ENCODE data around the gene EWSR1.

GRCh38 chr22:29265929-29266328, 2.1 kb upstream of the EWSR1 start:
- TF ChIP-seq, protein P1, sequence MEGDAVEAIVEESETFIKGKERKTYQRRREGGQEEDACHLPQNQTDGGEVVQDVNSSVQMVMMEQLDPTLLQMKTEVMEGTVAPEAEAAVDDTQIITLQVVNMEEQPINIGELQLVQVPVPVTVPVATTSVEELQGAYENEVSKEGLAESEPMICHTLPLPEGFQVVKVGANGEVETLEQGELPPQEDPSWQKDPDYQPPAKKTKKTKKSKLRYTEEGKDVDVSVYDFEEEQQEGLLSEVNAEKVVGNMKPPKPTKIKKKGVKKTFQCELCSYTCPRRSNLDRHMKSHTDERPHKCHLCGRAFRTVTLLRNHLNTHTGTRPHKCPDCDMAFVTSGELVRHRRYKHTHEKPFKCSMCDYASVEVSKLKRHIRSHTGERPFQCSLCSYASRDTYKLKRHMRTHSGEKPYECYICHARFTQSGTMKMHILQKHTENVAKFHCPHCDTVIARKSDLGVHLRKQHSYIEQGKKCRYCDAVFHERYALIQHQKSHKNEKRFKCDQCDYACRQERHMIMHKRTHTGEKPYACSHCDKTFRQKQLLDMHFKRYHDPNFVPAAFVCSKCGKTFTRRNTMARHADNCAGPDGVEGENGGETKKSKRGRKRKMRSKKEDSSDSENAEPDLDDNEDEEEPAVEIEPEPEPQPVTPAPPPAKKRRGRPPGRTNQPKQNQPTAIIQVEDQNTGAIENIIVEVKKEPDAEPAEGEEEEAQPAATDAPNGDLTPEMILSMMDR (conservative IDR thresholded peaks at IDR 0.05; ENCODE audit: low read depth, low read length) = no peak
- TF ChIP-seq, protein P2, sequence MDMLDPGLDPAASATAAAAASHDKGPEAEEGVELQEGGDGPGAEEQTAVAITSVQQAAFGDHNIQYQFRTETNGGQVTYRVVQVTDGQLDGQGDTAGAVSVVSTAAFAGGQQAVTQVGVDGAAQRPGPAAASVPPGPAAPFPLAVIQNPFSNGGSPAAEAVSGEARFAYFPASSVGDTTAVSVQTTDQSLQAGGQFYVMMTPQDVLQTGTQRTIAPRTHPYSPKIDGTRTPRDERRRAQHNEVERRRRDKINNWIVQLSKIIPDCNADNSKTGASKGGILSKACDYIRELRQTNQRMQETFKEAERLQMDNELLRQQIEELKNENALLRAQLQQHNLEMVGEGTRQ (IDR thresholded peaks at IDR 0.05; ENCODE audit: low read depth, low read length) = no peak
- TF ChIP-seq RFX5 (IDR thresholded peaks at IDR 0.05; ENCODE audit: low read depth, low read length) = no peak
- no peak for TF ChIP-seq MXI1 (IDR thresholded peaks at IDR 0.05; ENCODE audit: borderline replicate concordance, low read depth, low read length)
- TF ChIP-seq MAZ (IDR thresholded peaks at IDR 0.05; ENCODE audit: borderline replicate concordance, low read depth, low read length) = no peak
- TF ChIP-seq POLR2A (IDR thresholded peaks at IDR 0.05; ENCODE audit: low read depth, low read length) = no peak
- no peak for TF ChIP-seq RAD21 (IDR thresholded peaks at IDR 0.05; ENCODE audit: low read length)
- TF ChIP-seq, protein P3, sequence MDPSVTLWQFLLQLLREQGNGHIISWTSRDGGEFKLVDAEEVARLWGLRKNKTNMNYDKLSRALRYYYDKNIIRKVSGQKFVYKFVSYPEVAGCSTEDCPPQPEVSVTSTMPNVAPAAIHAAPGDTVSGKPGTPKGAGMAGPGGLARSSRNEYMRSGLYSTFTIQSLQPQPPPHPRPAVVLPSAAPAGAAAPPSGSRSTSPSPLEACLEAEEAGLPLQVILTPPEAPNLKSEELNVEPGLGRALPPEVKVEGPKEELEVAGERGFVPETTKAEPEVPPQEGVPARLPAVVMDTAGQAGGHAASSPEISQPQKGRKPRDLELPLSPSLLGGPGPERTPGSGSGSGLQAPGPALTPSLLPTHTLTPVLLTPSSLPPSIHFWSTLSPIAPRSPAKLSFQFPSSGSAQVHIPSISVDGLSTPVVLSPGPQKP (IDR thresholded peaks at IDR 0.05; ENCODE audit: borderline replicate concordance, low read depth, low read length) = no peak
- TF ChIP-seq CEBPB (IDR thresholded peaks at IDR 0.05; ENCODE audit: low read depth, low read length) = no peak
- TF ChIP-seq MAFK (IDR thresholded peaks at IDR 0.05; ENCODE audit: low read depth, low read length) = no peak
- no peak for TF ChIP-seq FOS (IDR thresholded peaks at IDR 0.05; ENCODE audit: low read depth, low read length)
- no peak for TF ChIP-seq RCOR1 (IDR thresholded peaks at IDR 0.05; ENCODE audit: insufficient replicate concordance, low read length)

All from IMR-90 (cell line).